Measurements from ENCODE around the gene SDF2.

DNA sequence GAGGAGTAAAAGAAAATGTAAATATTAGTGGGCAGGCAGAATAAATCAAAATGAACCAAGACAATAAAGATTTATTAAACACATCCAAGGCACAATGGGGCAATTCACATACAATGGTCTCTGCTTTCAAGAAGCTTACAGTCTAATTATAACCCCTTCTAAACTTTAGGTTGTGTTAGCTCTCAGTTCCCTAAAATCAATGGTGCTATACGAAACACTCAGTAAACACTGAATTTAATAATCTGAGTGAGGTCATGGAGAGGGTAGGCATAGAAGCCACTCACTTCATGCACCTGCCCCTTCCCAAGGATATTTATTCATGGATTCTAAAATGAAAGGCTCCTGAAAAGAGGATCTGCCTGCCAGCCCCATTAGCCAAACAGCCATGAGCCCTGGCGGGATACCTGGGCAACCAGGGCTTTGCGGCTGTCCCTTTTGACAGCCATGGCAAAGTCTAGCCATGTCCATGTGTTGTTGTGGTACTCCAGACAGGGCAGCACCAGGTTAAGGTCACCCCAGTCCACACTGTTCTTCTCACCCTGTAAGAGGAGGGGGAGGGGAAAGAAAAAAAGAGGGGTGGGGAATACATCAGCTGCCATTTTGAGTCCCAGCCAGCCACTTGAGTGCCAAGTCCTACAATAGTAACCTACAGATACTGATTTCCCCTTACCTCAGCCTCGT is 46.3 kb downstream of the SDF2 start:
- TF ChIP-seq, protein P1, sequence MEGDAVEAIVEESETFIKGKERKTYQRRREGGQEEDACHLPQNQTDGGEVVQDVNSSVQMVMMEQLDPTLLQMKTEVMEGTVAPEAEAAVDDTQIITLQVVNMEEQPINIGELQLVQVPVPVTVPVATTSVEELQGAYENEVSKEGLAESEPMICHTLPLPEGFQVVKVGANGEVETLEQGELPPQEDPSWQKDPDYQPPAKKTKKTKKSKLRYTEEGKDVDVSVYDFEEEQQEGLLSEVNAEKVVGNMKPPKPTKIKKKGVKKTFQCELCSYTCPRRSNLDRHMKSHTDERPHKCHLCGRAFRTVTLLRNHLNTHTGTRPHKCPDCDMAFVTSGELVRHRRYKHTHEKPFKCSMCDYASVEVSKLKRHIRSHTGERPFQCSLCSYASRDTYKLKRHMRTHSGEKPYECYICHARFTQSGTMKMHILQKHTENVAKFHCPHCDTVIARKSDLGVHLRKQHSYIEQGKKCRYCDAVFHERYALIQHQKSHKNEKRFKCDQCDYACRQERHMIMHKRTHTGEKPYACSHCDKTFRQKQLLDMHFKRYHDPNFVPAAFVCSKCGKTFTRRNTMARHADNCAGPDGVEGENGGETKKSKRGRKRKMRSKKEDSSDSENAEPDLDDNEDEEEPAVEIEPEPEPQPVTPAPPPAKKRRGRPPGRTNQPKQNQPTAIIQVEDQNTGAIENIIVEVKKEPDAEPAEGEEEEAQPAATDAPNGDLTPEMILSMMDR (IDR thresholded peaks at IDR 0.05; ENCODE audit: insufficient read depth, low read length, poor library complexity, severe bottlenecking): no peak
- TF ChIP-seq EZH2phosphoT487 (conservative IDR thresholded peaks at IDR 0.05; ENCODE audit: low read length): no peak

Data from SU-DHL-6 (cell line).